Measurements from ENCODE around the gene ZDHHC7. TPM values are rescaled to one million over a fixed set of nuclear protein-coding genes. Genes with fewer than 3 reads are reported as not detected.

The ZDHHC7 gene
- total RNA-seq, 1 experiment from 2014 or later: 39.1 TPM

DNA sequence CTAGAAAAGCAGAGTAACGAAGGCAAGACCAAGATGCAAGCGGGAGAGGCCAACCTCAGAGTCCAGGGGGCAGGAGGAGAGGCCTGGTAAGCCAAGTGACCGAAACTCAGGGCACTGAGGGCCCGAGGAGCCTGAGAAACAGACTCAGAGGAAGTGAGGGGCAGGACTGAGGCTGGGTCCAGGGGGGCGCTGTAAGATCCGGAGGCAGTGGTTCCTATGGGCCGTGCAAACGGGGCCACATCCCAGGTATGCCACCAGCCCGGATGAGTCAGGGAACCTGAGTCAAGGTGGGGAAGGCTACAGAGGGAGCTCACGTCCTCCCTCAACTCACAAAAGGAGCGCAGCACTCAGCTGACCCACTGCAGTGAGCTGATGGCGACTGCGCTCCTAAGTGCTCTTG lies 8.3 kb downstream of the ZDHHC7 start:
- no peak overlapping the region for H3K27ac ChIP-seq (ENCODE audit: insufficient read length, low read depth, low read length)
- H3K27ac Mint-ChIP-seq: peak overlapping the region; percentile 5 to 76 (median 74); a peak in 5 of 7 replicates

More for the DNA sequence above, 8.3 kb downstream of the ZDHHC7 start:
- no peak overlapping the region for H2BK120ac ChIP-seq (ENCODE audit: low read depth, low read length, poor library complexity, severe bottlenecking)
- no peak overlapping the region for H3K9ac ChIP-seq (ENCODE audit: extremely low read depth, insufficient read length, low read length)
- TF ChIP-seq, protein P1, sequence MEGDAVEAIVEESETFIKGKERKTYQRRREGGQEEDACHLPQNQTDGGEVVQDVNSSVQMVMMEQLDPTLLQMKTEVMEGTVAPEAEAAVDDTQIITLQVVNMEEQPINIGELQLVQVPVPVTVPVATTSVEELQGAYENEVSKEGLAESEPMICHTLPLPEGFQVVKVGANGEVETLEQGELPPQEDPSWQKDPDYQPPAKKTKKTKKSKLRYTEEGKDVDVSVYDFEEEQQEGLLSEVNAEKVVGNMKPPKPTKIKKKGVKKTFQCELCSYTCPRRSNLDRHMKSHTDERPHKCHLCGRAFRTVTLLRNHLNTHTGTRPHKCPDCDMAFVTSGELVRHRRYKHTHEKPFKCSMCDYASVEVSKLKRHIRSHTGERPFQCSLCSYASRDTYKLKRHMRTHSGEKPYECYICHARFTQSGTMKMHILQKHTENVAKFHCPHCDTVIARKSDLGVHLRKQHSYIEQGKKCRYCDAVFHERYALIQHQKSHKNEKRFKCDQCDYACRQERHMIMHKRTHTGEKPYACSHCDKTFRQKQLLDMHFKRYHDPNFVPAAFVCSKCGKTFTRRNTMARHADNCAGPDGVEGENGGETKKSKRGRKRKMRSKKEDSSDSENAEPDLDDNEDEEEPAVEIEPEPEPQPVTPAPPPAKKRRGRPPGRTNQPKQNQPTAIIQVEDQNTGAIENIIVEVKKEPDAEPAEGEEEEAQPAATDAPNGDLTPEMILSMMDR (conservative IDR thresholded peaks at IDR 0.05): no peak
- H3K14ac ChIP-seq (ENCODE audit: insufficient read depth, low read length): no peak overlapping the region
- H2BK20ac ChIP-seq (ENCODE audit: low read depth, low read length, poor library complexity, severe bottlenecking): no peak overlapping the region
- no peak overlapping the region for H3K4ac ChIP-seq (ENCODE audit: low read depth, low read length)
- Mint-ChIP-seq H3K9me3 (no peaks in the 10 kb centered on the region), H3K4me3 (no peak overlapping the region), H3K4me1 (peaks cover 33 to 35% of the 10 kb centered on the region in 2 experiments), H3K36me3 (ENCODE audit: insufficient read depth in 1 of 3, low read depth in 3 of 3) (peaks cover 10 to 15% (median 13%) of the 10 kb centered on the region in 3 experiments; a peak in 5 of 7 replicates), H3K27me3 (ENCODE audit: low read depth) (no peaks in the 10 kb centered on the region)
- H2BK12ac ChIP-seq (ENCODE audit: insufficient read length, low read depth, low read length): no peak overlapping the region
- H4K5ac ChIP-seq (ENCODE audit: insufficient read length, low read depth, low read length): no peak overlapping the region
- H3K4me1 ChIP-seq (ENCODE audit: insufficient read depth, low read length): no peaks in the 10 kb centered on the region
- H3T11ph ChIP-seq (ENCODE audit: low read length): no peak overlapping the region
- H3K79me1 ChIP-seq (ENCODE audit: insufficient read depth, low read depth, low read length, poor library complexity, severe bottlenecking): peaks cover 7% of the 10 kb centered on the region
- H3K4me2 ChIP-seq (ENCODE audit: insufficient read depth, insufficient read length, low read length): no peak overlapping the region
- no peaks in the 10 kb centered on the region for H3K23me2 ChIP-seq (ENCODE audit: insufficient read length, low read depth, low read length, poor library complexity, severe bottlenecking)
- no peak overlapping the region for H4K91ac ChIP-seq (ENCODE audit: insufficient read length, low read depth, low read length)
- no peak overlapping the region for H3K23ac ChIP-seq (ENCODE audit: insufficient read length, low read depth, low read length)
- no peak overlapping the region for H3K18ac ChIP-seq (ENCODE audit: insufficient read length, low read depth, low read length)
- no peaks in the 10 kb centered on the region for H4K20me1 ChIP-seq (ENCODE audit: control insufficient read depth, insufficient read depth, insufficient read length)
- no peak overlapping the region for H2BK15ac ChIP-seq (ENCODE audit: low read depth, low read length)
- no peaks in the 10 kb centered on the region for H3K9me3 ChIP-seq (ENCODE audit: control insufficient read depth, low read depth, low read length)
- no peak overlapping the region for H2AFZ ChIP-seq (ENCODE audit: low read length)
- peak; percentile 62 for DNase-seq
- WGBS (ENCODE audit: extremely low coverage, insufficient read length, low lambda C conversion rate): no CpG with 5 or more reads among the region's 13 CpGs
- peaks cover 19% of the 10 kb centered on the region; the same call in 1 of the 2 replicates for H3K79me2 ChIP-seq (ENCODE audit: insufficient read depth, low read length)
- H3K56ac ChIP-seq (ENCODE audit: insufficient read length, low read depth, low read length): no peak overlapping the region
- no peak overlapping the region for H2BK5ac ChIP-seq (ENCODE audit: insufficient read length, low read length)
- no peaks in the 10 kb centered on the region for H3K27me3 ChIP-seq (ENCODE audit: insufficient read depth, low read length)
- H4K8ac ChIP-seq (replicated peaks; ENCODE audit: insufficient read length, low read depth, low read length): no peak overlapping the region
- H2AK5ac ChIP-seq (ENCODE audit: insufficient read length, low read length): no peak overlapping the region

Data from H9 (cell line).